GM10266 (cell line): ENCODE data around the gene CDCA8.

Experiments
- DNase-seq: peaks from one replicate; pipeline ENCODE4 v3.0.0; 2012; ENCODE audit errors: extremely low spot score
- TF ChIP-seq, protein P1 (sequence below): IDR thresholded peaks from 2 replicates; pipeline ENCODE4 v1.5.1; 2012; ENCODE audit warnings: mild to moderate bottlenecking, low read depth; ENCODE audit not compliant: control insufficient read depth, insufficient read depth; ENCODE audit errors: missing control alignments

CDCA8 gene

DNA sequence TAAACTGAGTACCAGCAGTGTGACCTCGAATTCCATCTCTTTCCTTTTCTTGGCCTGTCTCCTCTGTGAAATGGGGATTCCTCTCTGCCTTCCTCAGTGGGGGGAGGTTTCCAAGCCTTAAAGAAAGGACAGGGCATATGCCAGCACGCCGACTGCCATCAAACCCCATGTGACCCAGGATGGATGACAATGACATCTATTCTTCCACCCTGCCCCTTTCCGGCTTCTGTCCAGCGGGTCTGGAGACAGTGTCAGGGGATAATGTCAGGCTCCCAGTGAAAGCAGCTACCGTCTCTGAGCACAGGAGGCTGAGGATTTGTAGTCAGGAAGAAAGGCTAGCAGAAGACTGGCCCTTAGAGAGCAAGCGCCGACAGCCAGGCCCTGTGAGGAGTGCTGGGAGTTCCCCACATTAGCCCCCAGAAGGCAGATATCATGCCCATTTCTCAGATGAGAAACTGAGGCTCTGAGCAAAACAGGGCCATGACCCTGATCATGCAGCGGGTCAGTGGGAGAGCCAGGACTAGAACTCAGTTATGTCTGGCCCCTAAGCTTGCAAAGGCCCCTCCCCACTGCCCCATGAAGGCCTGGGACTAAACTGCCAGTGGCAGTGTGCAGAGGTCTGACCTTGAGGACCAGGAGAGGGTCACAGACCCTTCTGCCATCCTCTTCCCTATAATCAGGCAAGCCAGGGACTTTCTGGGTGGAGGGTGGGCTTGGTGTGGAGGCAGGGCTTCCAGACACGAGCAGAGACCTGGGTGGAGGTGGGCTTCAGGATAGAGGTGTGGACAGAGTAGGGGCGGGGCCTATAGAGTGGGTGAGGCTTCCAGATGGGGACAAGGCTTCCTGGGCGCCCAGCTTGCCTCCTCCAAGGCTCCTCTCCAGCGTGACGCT lies 30.1 kb downstream of the CDCA8 start:
- DNase-seq: no peak
- TF ChIP-seq, protein P1, sequence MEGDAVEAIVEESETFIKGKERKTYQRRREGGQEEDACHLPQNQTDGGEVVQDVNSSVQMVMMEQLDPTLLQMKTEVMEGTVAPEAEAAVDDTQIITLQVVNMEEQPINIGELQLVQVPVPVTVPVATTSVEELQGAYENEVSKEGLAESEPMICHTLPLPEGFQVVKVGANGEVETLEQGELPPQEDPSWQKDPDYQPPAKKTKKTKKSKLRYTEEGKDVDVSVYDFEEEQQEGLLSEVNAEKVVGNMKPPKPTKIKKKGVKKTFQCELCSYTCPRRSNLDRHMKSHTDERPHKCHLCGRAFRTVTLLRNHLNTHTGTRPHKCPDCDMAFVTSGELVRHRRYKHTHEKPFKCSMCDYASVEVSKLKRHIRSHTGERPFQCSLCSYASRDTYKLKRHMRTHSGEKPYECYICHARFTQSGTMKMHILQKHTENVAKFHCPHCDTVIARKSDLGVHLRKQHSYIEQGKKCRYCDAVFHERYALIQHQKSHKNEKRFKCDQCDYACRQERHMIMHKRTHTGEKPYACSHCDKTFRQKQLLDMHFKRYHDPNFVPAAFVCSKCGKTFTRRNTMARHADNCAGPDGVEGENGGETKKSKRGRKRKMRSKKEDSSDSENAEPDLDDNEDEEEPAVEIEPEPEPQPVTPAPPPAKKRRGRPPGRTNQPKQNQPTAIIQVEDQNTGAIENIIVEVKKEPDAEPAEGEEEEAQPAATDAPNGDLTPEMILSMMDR: no peak

DNA sequence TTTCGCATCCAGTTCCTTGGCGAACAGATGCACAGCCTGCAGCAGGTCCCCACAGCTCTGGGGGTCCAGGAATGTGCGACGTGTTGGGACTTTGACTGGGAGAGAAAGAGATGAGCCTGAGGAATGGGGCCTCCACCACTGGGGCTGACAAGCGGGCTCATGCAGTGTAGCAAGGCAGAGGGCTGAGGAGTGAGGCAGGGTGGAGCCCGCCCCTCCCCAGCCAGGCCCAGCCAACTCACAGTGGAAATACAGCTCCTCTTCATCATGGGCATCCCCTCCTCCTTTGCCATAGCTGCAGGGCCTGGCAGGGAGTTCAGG lies 30.7 kb downstream of the CDCA8 start:
- DNase-seq: no peak
- TF ChIP-seq, protein P1: no peak

DNA sequence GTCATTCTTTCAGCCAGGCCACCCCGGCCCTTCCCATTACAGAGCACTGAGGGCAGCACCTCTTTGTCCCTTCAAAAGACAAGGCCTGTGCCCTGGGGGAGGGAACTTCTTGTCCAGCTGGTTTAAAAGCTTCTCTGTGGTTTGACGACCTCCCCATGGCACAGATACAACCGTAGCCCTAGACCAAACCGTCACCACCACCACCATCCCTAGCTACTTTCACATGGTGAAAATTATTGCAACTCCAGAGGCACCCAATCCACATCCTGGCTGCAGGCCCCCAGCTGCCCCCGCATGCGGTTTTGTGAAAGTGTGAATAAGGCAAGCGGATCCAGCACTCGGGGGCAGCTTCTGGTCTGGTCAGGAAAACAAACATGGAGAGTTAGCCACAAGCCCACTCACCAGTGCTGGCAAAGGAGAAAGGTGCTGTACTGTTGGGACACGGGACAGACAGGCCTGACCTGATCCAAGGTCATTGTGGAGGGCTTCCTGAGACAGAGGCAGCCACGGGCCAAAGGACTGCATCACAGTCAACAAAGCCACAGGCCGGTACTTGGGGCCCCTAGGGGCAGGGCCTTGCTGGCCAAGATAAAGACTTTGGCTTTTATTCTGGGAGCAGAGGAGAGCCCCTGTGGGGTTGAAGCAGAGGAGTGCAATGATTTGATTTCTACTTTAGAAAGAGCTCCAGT lies 31.2 kb downstream of the CDCA8 start:
- TF ChIP-seq, protein P1: no peak

DNA sequence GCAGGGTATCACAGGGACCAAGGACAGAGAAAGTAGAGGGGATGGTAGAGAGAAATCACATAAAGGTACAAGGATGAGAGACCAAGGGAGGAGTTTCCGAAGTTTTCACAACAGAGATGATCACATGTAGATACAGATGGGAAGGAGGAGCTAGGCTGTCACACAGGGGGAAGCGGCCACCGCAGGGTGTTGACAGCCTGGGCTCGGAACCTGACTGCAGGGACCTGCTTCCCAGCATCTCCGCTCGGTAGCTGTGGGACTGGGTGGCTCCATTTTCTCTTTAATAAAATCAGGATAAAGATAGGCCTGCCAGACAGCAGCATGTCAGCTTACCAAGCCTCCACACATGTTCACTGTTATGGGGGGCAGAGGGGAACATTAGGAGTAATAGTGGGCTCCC lies 32.3 kb downstream of the CDCA8 start:
- DNase-seq: no peak
- TF ChIP-seq, protein P1: no peak

More for the DNA sequence above, 31.2 kb downstream of the CDCA8 start:
- no peak for DNase-seq

DNA sequence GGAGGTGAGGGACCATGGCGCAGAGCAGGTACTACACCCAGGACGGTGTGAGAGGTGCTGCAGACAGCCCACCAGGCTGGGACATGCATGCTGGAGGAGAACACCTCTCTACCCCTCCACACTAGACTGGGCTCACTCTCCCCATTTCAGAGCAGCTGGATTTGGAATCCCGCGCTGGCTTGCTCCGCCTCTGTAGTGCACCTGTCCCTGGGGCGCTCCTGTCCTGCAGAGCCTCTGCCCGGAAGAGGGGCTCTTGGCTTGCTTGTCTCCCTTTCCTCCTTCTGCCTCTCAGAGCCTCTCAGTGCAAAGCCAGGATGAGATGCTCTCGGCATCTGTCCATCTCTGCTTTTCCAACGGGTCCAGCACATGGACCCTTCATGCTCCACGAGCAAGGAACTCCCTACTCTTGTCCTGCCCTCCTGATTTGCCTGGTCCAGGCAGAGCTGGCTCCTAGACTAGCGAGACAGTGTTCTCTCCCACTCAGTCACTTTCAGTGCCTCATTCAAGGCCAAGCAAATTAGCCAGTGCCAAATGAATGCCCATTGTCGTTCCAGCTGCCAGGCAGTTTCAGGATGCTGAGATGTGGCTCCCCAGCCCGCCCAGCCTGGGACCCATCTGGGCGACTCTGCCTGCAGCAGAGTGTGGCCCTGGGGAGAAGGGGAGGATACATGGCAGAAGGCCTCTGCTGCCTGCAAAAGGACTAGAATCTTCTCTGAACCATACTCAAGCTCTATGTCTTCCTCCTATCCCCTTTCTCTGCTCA lies 33.7 kb downstream of the CDCA8 start:
- TF ChIP-seq, protein P1: no peak
- no peak for DNase-seq

DNA sequence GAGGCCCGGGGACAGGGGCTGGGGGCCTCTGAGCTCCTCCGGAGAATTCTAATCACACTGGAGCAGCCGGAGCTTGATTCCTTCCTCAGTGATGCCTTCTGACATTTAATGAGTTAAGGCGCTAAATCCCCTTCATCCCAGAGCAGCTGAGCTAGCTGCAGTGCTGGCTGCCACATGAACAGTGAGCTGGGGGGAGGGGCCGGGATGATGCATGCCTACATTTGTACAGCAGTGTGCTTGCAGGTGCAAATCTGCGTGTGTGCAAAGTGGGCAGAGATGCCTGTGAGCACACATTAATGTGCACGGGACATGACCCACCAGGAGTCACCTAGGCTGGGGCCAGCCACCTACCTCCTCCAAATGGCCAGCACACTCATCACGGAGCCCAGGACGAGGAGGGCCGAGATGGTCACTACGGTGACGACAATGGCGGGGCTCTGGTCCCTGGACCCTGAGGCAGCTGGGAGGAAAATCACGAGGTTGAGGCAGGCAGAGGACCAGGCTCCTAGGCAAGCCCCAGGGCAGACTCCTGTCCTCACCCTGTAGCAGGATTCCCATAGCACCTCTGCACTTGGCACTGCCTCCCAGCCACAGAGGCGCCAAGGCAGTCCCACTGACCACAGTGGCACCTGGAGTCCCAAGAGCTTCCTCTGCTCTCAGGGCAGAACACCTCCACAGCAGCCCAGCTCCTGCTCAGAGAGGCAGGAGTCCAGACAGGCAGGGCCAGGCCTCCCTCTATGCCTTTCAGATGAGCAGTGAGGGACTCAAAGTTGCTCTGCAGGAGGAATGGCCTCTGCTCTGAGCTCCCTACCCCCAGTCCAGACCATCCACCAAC lies 34.7 kb downstream of the CDCA8 start:
- TF ChIP-seq, protein P1: no peak

More for the DNA sequence above, 34.7 kb downstream of the CDCA8 start:
- no peak for DNase-seq
